ENCODE results near the gene ALS2CL. TPM values are rescaled to one million over a fixed set of nuclear protein-coding genes. Genes with fewer than 3 reads are reported as not detected.

The ALS2CL gene
- total RNA-seq, 1 experiment from 2014 or later = 16.4 TPM

- Histone ChIP-seq H3K27me3 (ENCODE audit: insufficient read depth, low read length) (no peaks in the 10 kb centered on the region), H3K27ac (ENCODE audit: low read depth, low read length) (no peak overlapping the region), H3K36me3 (ENCODE audit: control insufficient read depth in 1 of 2, insufficient read depth in 2 of 2, low read length in 2 of 2) (no peaks in the 10 kb centered on the region), H3K4me3 (replicated peaks in 1 of 2; ENCODE audit: low read depth in 1 of 2, low read length in 2 of 2) (no peak overlapping the region), H4K20me1 (ENCODE audit: insufficient read depth) (no peaks in the 10 kb centered on the region), H3K79me2 (ENCODE audit: insufficient read depth, low read length) (no peaks in the 10 kb centered on the region), H3K4me1 (ENCODE audit: control insufficient read depth in 1 of 2, insufficient read depth in 2 of 2, low read length in 2 of 2) (peaks cover 7 to 15% of the 10 kb centered on the region in 2 experiments; a peak in 3 of 4 replicates), H3K9me3 (ENCODE audit: control insufficient read depth in 1 of 2, insufficient read depth in 1 of 2, low read depth in 1 of 2, low read length in 2 of 2) (no peaks in the 10 kb centered on the region), H3K4me2 (ENCODE audit: low read length) (no peak overlapping the region), H2AFZ (ENCODE audit: low read depth, low read length, poor library complexity, severe bottlenecking) (no peak overlapping the region), H3K9me2 (ENCODE audit: insufficient read depth) (no peaks in the 10 kb centered on the region), H3K9ac (ENCODE audit: low read length) (no peak overlapping the region)
- ATAC-seq = no peak
- ChIA-PET RAD21 (ENCODE audit: low non-redundant PET in 1 of 2, low total read pairs in 2 of 2, uncharacterized antibody in 2 of 2, unreplicated experiment in 2 of 2) (no interaction called here), CTCF (interaction anchor here (1.0 to 2.1 kb wide), 2 partner anchors 180 to 202 kb away, joined by 3 to 11 read pairs; no protein-coding TSS in a partner anchor), POLR2A (no interaction called here)
- TF ChIP-seq EZH2phosphoT487 (IDR thresholded peaks at IDR 0.05; ENCODE audit: borderline replicate concordance) (no peak), SIN3A (IDR thresholded peaks at IDR 0.05; ENCODE audit: low read depth) (no peak), REST (IDR thresholded peaks at IDR 0.05; ENCODE audit: low read depth) (no peak), ATF3 (IDR thresholded peaks at IDR 0.05) (no peak), CBX3 (IDR thresholded peaks at IDR 0.05; ENCODE audit: low read depth) (no peak), ELF1 (IDR thresholded peaks at IDR 0.05; ENCODE audit: borderline replicate concordance, low read depth) (no peak), YY1 (IDR thresholded peaks at IDR 0.05; ENCODE audit: extremely low read depth, insufficient replicate concordance, low read depth, low read length) (no peak), SP1 (IDR thresholded peaks at IDR 0.05; ENCODE audit: low read depth) (no peak), MAX (IDR thresholded peaks at IDR 0.05) (no peak), ZBTB33 (IDR thresholded peaks at IDR 0.05; ENCODE audit: extremely low read depth, insufficient replicate concordance, low read length) (no peak), POLR2A (IDR thresholded peaks at IDR 0.05; ENCODE audit: borderline replicate concordance, extremely low read depth, insufficient read depth, insufficient read length) (no peak)
- no TSS peak for BruUV-seq (replicated peaks)
- DNase-seq (ENCODE audit: low read depth, low spot score) = no peak
- intact Hi-C loops (cut with micrococcal nuclease) = loop anchor here (10.0 kb wide), 1 partner anchor 1077 kb away; the partner anchor contains the start of gene SMARCC1
Measured at GRCh38 chr3:46707601-46708011, 14.1 kb upstream of the ALS2CL start.

Data from HCT116 (cell line).